Measurements from ENCODE around the gene IPCEF1.

- no peak for TF ChIP-seq CTCF (IDR thresholded peaks at IDR 0.05)
- TF ChIP-seq POLR2A (IDR thresholded peaks at IDR 0.05), result no peak
Measured at GRCh38 chr6:154243793-154244750, 112.5 kb downstream of the IPCEF1 start.
